ENCODE data around the gene KLHL15.
"Not testable (repeated sequence)": the region's sequence is repeated elsewhere in the genome, so short reads cannot be mapped to it uniquely, and the experiment has no call there.

Gene KLHL15, protein sequence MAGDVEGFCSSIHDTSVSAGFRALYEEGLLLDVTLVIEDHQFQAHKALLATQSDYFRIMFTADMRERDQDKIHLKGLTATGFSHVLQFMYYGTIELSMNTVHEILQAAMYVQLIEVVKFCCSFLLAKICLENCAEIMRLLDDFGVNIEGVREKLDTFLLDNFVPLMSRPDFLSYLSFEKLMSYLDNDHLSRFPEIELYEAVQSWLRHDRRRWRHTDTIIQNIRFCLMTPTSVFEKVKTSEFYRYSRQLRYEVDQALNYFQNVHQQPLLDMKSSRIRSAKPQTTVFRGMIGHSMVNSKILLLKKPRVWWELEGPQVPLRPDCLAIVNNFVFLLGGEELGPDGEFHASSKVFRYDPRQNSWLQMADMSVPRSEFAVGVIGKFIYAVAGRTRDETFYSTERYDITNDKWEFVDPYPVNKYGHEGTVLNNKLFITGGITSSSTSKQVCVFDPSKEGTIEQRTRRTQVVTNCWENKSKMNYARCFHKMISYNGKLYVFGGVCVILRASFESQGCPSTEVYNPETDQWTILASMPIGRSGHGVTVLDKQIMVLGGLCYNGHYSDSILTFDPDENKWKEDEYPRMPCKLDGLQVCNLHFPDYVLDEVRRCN

GRCh38 chrX:24027086-24027485 lies at the start of gene KLHL15:
KLHL15 (minus strand) TSS chrX:24027186; CDS start chrX:24006693, 20,493 bp downstream.
- no peak for DNase-seq (ENCODE audit: low read depth in 2 of 2)

DNA sequence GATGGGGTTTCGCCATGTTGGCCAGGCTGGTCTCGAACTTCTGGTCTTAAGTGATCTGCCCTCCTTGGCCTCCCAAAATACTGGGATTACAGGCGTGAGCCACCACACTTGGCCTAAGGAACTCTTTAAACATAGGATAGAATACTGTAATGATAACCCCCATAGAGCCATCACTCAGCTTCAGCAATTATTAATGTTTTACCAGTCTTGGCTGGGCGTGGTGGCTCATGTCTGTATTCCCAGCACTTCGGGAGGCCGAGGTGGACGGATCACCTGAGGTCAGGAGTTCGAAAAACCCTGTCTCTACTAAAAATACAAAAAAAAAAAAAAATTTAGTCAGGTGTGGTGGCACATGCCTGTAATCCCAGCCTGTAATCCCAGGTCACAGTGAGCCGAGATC lies 42.9 kb upstream of the KLHL15 start:
- DNase-seq (ENCODE audit: low read depth in 2 of 2): no peak

DNA sequence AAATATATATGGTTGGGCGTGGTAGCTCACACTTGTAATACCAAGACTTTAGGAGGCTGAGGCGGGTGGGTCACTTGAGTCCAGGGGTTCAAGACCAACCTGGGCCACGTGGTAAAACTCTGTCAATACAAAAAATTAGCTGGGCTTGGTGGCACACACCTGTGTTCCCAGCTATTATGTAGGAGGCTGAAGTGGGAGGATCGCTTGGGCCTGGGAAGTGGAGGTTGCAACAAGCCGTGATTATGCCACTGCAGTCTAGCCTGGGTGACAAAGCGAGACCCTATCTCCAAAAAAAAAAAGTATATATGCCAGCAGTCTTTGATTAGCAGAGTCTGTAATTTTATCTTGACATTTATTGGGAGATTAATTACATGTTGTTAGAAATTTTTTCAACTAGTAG lies 36.5 kb upstream of the KLHL15 start:
- no peak for DNase-seq (ENCODE audit: low read depth in 2 of 2)

DNA sequence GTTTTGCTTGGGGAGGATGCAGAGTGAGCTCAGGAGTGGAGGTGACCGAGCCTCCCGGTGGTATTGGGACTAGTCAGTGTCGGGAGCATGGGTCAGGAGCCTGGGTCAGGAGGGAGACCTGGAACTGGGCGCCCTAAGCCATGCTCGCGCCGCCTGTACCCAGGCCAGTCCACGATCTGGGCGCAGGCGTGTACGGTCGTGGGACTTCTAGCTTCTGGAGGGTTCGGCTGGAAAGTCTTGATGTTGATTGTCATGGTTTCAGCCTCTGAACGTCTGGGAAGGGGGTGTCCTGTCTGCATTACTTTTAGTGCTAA lies 28.0 kb upstream of the KLHL15 start:
- DNase-seq (ENCODE audit: low read depth in 2 of 2): no peak

GRCh38 chrX:24054182-24055042 lies 27.4 kb upstream of the KLHL15 start, which contains the start of gene EIF2S3:
EIF2S3 (plus strand) TSS chrX:24054956; CDS start chrX:24054969, 13 bp downstream.
- peak; percentile 57 to 73 for DNase-seq (ENCODE audit: low read depth in 2 of 2)

DNA sequence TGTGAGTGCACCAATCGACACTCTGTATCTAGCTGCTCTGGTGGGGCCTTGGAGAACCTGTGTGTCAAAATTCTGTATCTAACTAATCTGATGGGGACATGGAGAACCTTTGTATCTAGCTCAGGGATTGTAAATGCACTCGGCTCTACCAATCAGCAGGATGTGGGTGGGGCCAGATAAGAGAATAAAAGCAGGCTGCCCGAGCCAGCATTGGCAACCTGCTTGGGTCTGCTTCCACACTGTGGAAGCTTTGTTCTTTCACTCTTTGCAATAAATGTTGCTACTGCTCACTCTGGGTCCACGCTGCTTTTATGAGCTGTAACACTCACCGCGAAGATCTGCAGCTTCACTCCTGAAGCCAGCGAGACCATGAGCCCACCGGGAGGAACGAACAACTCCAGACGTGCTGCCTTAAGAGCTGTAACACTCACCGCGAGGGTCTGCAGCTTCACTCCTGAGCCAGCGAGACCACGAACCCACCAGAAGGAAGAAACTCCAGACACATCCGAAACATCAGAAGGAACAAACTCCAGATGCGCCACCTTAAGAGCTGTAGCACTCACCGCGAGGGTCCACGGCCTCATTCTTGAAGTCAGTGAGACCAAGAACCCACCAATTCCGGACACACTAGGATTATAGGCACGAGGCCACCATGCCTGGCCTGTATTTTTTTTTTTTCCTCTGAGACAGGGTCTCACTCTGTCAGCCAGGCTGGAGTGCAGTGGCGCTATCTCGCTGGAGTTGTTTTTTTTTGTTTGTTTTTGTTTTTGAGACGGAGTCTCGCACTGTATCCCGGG lies 23.7 kb upstream of the KLHL15 start:
- not testable (repeated sequence) for DNase-seq (ENCODE audit: low read depth in 2 of 2)

DNA sequence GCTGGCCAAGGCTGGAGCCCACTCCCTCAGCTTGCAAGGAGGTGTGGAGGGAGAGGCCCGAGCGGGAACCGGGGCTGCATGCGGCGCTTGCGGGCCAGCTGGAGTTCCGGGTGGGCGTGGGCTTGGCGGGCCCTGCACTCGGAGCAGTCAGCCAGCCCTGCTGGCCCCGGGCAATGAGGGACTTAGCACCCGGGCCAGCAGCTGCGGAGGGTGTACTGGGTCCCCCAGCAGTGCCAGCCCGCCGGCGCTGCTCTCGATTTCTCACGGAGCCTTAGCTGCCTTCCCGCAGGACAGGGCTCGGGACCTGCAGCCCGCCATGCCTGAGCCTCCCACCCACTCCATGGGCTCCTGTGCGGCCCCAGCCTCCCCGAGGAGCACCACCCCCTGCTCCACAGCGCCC lies 22.7 kb upstream of the KLHL15 start:
- DNase-seq (ENCODE audit: low read depth in 2 of 2): not testable (repeated sequence)

DNA sequence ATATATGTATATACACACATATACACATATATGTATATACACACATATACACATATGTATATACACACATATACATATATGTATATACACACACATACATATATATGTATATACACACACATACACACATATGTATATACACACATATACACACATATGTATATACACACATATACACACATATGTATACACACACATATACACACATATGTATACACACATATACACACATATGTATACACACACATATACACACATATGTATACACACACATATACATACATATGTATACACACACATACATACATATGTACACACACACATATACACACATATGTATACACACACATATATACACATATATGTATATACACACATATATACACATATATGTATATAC lies 19.1 kb upstream of the KLHL15 start:
- not testable (repeated sequence) for DNase-seq (ENCODE audit: low read depth in 2 of 2)

DNA sequence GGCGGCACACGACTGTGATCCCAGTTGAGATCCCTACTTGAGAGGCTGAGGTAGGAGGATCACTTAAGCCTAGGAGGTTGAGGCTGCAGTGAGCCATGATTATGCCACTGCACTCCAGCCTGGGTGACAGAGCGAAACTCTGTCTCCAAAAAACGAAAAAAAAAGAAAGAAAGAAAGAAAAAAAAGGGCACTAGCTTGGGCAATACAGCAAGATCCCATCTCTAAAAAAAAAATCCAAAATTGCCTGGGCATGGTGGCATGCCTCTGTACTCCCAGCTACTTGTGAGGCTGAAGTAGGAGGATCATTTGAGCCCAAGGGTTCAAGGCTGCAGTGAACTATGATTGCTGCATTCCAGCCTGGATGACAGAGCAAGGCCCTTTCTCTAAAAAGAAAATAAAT lies 10.7 kb upstream of the KLHL15 start:
- DNase-seq (ENCODE audit: low read depth in 2 of 2): no peak

- no peak for DNase-seq (ENCODE audit: low read depth in 2 of 2)
These were observed 7.5 kb upstream of the KLHL15 start for GRCh38 chrX:24034485-24034884.

GRCh38 chrX:24030597-24030996 lies 3.6 kb upstream of the KLHL15 start:
- DNase-seq (ENCODE audit: low read depth in 2 of 2): no peak

DNA sequence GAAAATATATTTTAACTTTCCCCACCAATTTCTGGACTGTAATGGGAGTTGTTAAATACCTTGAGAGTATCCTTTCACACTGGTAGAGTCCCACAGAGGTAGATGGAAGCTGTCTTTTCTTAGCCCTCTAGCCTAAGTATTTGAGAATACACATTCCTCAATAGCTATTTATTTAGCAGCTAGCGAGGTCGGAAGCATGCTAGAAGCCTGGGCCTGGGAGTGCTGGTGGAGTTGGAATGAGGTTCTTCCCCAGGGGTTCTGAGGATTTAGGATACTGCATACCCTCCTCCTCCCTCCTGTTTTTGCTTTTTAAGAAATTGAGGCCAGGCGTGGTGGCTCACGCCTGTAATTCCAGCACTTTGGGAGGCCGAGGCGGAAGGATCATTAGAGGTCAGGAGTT lies 999 bp upstream of the KLHL15 start:
- no peak for DNase-seq (ENCODE audit: low read depth in 2 of 2)

- no peak for DNase-seq (ENCODE audit: low read depth in 2 of 2)
These were observed 554 bp downstream of the KLHL15 start for GRCh38 chrX:24026432-24026831.

DNA sequence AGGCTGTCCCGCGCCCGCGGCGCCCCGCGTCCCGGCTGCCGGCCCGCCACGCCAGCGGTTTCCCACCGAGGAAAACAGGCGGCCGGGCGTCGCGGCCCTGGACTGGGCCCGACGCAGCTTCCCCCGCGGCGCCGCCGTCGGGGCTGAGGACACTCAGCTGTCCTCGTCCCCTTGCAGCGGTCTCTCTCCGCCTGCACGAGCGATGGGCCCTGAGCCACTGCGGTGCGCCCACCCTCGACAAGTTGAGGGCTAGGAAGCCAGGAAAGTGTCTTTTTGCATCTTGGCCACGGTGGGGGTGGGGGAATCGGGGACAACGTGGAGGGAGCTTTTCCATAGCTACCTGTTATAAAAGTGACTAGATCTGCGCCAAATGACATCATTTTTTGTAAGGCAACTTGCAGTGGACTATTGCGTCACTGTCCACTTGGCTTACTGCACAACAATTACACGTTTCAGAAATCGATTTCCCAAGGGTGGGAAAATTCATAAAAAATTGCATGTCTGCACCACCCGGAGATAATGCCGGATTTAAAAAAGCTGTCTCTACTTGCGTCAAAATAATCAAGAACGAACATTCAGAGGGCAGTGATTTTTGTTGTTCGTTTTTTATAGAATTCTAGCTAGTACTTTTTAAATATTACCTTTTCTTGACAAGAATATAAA lies 1.1 kb downstream of the KLHL15 start:
- DNase-seq (ENCODE audit: low read depth in 2 of 2): peak in 1 of 2 experiments; percentile 2

- DNase-seq (ENCODE audit: low read depth in 2 of 2): peak; percentile 54 to 69
These were observed 1.9 kb downstream of the KLHL15 start for GRCh38 chrX:24024819-24025740.

- no peak for DNase-seq (ENCODE audit: low read depth in 2 of 2)
These were observed 2.9 kb downstream of the KLHL15 start for GRCh38 chrX:24023972-24024669.

DNA sequence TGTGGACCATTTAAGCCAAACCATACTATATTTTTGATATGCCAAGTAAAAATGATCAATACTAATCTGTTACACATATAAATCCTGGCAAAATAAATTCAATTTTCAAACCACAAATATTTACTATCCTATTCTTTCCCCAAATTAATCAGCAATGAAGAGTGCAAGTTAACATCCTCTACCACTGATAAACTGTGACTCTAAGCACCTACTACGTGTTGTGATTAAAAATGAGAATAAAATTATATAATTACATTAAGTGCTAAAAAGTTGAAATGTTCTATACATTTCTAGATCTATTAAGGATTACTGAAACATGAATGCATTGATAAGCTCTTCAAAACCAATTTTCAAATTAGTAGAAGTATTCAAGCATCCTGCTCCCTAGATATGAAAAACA lies 3.4 kb downstream of the KLHL15 start:
- no peak for DNase-seq (ENCODE audit: low read depth in 2 of 2)

DNA sequence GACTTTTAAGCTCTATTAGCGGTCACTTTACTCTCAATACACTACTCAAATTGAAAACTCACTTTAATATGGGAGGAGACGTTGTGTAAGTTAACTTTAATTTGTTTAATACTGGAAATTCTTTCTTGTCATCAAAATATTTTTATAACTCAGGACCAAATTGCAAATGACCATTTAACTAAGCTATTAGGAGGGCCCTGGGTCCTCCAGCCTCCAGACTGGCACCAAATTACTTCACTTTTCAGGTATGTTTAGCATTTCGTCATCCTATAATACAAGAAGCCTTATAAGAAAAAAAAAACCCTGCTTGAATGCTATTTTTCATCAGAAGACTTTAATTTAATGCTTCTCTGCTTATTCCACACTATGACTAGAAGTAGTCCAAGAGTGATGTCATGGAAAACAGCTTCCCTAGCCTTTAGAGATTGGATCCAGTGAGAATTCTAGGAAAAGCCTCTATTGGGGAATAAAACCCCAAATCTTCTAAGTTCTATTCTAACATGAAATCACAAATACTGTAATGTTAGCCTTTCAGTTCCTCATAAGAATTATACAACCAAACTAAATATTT lies 6.6 kb downstream of the KLHL15 start:
- no peak for DNase-seq (ENCODE audit: low read depth in 2 of 2)

- DNase-seq (ENCODE audit: low read depth in 2 of 2): no peak
These were observed 7.5 kb downstream of the KLHL15 start for GRCh38 chrX:24019448-24019847.

Data from stimulated activated CD4-positive, alpha-beta T cell treated with anti-CD3 and anti-CD28 coated beads, Interleukin-12 subunit alpha, Interleukin-12 subunit beta, amount 100 ng/mL, for 24 hours (primary cell).